Endometrial microvascular endothelial cells (primary cell): ENCODE data around the gene RMC1. TPM values are rescaled to one million over a fixed set of nuclear protein-coding genes. Genes with fewer than 3 reads are reported as not detected.
"Not testable (repeated sequence)": the region's sequence is repeated elsewhere in the genome, so short reads cannot be mapped to it uniquely, and the experiment has no call there.

Experiments
- in situ Hi-C: cut with HindIII; loops from 2 replicates; pipeline ENCODE4 v1.10.0; 2017; ENCODE audit warnings: low sequenced_read_pairs, low pct_unique_long_range_greater_than_20kb; ENCODE audit errors: inconsistent ontology term
- total RNA-seq: library from RNA; depleted of rRNA; stranded (reverse); fragments of >200 nt; gene quantifications from one replicate; pipeline ENCODE4 v1.2.3, GENCODE V29; 2015; ENCODE audit errors: inconsistent ontology term

The RMC1 gene
- total RNA-seq, 1 donor from 2014 or later = 24.0 TPM

DNA sequence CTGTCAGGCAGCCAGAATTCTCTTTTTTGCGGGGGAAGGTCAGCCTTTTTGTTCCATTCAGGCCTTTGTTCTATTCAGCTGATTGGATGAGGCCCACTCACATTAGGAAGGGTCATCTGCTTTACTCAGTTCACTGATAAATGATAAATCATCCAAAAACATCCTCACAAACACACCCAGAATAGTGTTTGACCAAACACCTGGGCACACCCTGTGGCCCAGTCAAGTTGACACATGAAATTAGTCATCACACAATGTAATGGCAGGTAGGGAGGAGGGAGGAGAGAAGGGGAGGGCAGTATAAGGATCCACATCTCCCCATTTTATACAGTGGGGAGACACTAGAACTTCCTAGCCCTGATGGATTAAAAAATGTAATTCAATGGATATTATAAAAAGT is 8.3 kb upstream of the RMC1 start:
- in situ Hi-C loops = no loop called here

DNA sequence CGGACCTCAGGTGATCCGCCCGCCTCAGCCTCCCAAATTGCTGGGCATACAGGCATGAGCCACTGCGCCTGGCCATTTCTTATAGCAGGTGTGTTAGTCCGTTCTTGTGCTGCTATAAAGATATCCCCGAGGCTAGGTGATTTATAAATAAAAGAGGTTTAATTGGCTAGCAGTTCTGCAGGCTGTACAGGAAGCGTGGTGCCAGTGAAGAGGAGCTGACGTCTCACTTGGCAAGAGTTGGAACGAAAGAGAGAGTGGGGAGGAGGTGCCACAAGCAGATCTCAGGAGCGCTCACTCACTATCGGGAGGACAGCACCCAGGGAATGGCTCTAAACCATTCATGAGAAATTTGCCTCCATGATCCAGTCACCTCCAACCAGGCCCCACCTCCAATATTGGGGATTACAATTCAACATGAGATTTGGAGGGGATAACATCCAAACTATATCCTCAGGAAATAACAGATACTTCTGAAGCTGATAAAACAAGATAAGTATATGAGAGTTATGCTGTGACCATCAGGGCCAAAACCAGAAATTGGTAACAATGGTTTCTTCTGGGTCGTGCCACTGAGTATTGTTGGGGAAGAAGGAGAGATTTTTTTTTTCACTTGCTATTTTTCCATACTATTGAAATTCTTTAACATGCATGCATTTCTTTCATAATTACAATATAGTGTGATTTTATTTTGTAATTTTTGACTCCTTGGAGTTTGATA is 7.4 kb upstream of the RMC1 start:
- in situ Hi-C loops = no loop called here

DNA sequence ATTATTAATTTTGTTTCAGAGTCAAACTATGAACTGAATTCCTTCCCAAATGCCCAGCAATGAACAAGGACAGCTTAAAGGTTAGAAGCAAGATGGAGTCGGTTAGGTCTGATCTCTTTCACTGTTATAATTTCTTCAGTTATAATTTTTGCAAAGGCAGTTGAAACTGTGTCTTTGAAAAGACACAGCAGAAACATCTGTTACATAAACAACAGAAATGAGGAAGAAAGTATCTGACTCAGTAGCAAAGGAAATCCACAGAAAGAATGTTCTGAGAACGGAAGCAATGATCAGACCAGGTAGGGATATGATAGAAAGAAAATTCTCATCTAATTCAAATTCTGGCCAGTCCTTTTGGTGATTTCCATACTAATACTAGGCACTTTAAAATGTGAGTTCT is 5.2 kb upstream of the RMC1 start:
- in situ Hi-C loops = no loop called here

DNA sequence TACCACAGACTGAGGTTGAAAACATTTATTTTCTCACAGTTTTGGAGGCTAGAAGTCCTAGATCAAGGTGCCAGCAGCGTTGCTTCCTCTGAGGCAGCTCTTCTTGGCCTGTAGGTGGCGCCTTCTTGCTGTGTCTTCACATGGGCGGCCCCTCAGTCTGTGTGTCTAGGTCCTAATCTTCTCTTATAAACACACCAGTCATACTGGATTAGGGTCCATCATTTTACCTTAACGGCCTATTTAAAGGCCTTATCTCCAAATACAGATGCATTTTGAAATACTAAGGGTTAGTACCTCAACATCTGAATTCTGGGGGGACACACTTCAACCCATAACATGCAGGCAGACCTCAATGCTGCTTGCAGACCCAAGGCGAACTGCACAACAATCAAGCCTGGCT is 4.4 kb upstream of the RMC1 start:
- in situ Hi-C loops = no loop called here

DNA sequence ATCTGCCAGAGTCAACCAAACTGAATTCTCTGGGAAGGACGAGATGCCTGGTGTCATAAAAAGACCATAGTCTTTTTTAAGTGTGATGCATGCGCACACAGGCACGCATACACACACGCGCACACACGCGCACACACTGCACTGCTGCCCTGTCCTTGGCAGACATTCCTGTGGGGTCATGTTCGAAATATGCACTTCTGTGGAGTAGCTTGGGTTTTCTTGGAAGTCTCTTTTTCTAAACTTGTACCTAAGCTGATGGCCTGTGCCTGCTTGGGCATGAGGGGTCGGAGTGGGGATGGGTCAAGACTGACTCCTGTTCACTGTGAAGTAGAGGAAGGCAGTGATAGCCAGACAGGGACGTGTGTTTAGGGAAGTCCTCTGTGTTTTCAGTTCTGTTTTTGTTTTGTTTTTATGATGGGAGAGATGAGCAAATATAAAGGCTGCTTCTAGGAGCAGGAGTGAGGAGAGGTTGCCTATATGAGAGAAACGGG is 4.0 kb upstream of the RMC1 start:
- in situ Hi-C loops = no loop called here

DNA sequence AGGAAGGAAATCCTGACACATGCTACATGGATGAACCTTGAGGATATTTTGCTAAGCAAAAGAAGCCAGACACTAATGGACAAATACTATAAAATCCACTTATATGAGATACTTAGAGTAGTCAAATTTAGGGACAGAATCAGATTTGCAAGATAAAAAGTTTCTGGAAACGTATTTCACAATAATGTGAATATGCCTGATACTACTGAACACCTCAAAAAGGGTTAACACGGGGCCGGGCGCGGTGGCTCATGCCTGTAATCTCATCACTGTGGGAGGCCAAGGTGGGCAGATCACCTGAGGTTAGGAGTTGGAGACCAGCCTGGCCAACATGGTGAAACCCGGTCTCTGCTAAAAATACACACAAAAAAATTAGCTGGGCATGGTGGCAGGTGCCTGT is 1.7 kb upstream of the RMC1 start:
- in situ Hi-C loops = no loop called here

DNA sequence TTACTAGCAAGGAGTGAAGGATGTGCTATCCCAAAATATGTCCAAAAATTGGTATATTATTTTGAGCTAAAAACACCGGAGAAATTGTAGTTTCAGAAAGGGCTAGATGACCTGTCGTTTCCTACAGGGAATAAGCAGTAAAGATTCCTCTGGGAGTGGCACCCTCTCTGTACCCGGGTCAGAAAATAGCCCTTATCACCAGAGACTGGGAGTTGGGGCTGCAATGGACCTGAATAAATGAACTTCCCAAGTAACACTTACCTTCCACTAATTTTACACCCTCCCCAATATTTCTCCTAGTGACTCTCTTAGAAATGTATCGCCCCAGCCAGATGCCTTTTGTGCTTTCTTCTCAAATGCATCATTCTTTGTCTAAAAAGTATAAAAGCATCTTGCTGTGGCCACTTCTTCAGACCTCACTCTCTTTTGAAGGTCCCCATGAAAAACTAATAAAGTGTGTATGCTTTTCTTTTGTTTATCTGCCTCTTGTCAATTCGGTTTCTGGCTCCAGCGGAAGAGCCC is 734 bp upstream of the RMC1 start:
- in situ Hi-C loops = no loop called here

DNA sequence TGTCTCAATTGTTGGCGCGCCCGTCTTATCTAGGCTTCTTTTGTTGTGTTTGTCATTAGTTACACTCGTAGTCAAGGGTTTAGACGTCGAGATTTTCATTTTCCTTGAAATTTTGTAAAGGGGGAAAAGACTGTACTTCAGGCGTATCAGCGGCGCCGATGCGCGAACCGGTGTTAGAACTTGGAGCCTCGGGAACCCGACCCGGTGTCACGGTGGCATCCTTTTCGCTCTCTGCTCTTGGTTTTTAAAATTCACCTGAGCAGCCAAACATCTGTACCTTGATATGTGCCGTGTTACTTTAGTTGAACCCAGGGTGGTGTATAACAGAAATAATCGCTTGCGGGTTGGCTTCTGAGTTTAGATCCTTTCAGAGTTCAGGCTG is 643 bp downstream of the RMC1 start:
- in situ Hi-C loops = no loop called here

DNA sequence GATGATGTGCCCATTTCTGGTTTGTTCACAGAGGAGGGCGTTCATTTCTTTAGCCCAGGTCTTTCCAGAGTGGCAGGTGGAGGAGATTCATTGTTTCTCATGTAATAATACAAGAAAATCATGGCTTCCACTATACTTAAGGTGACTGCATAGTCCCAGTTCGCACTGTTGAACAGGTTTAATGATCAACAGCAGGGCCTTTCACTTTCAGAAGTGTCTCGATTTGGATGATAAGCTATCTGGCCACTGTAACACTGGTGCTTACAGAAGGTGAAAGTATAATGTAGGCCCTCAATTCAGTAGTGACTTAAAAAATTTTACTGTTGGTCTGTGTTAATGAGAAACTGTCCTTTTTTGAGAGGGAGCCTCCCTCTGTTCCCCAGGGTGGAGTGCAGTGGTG is 1.4 kb downstream of the RMC1 start:
- in situ Hi-C loops = no loop called here

DNA sequence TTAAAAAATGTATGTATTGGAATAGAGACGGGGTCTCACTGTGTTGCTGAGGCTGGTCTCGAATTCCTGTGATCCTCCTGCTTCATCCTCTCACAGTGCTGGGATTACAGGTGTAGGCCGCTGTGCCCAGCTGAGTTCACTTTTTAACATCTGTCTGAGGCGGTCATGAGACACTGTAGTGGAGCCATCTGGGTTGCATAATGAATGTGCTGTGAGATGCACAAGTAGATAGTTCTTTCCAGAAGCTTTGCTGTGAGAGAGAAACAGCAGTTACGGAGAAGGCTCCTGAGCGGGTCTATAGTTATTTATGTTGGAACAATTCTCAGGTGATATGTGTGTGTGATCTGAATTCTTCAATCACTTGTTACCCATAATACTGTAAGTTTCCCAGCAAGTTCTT is 3.1 kb downstream of the RMC1 start:
- in situ Hi-C loops = no loop called here

DNA sequence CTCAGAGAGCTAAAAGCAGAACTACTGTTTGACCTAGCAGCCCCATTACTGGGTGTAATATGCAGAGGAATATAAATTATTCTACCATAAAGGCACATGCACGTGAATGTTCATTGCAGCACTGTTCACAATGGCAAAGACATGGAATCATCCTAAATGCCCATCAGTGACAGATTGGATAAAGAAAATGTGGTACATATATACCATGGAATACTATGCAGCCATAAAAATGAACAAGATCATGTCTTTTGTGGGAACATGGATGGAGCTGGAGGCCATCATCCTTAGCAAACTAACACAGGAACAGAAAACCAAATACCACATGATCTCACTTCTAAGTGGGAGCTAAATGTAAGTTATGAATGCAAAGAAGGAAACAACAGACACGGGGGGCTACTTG is 7.6 kb downstream of the RMC1 start:
- in situ Hi-C loops = not testable (repeated sequence)

DNA sequence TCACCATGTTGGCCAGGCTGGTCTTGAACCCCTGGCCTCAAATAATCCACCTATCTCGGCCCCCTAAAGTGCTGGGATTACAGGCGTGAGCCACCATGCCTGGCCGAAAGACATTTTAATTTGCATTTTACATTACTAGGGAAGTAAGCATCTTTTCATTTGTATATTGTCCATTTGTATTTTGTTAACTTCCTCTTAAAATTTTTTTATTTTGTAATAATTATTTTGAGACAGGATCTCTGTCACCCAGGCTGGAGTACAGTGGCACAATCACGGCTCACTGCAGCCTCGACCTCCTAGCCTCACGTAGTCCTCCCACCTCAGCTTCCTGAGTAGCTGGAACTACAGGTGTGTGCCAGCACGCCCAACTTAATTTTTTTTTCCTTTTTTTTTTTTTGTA is 8.9 kb downstream of the RMC1 start:
- in situ Hi-C loops = not testable (repeated sequence)

DNA sequence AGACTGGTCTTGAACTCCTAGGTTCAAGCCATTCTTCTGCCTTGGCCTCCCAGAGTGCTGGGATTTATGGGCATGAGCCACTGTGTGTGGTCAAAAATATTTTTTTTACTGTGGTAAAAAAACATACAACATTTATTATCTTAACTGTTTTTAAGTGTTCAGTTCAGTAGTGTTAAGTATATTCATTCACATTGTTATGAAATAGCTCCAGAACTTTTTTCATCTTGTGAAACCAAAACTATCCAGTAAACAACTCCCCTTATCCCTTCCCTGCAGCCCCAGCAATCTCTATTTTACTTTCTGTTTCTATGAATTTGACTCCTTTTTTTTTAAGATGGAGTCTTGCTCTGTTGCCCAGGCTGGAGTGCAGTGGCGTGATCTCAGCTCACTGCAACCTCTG is 9.3 kb downstream of the RMC1 start:
- in situ Hi-C loops = no loop called here

DNA sequence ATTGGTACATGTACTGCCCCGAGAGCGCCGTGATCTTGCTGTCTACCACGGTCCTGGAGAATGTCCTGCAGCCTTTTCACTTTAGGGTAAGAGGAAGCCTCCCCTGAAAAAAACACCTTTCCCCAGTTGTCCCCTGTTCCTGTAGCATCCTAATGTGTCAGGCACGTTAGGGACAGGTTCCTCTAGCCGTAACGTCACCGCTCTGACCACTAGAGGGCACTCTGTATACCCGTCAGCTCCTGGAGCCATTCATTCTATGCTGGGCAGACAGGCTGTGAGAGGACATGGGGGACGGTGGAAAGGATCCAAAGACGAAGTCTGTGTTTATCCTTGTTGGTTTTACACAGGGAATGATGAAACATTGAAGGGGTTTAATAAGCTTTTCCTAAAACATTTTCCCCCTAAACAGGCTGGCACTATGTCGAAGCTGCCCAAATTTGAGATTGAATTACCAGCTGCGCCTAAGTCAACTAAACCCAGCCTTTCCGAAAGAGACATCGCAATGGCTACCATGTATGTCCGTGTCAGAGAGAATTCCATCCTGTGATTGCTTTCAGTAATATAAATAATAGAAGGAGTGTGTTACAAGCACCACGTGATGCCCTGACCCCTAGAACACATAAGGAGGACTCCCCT is 12.7 kb downstream of the RMC1 start:
- in situ Hi-C loops = no loop called here

DNA sequence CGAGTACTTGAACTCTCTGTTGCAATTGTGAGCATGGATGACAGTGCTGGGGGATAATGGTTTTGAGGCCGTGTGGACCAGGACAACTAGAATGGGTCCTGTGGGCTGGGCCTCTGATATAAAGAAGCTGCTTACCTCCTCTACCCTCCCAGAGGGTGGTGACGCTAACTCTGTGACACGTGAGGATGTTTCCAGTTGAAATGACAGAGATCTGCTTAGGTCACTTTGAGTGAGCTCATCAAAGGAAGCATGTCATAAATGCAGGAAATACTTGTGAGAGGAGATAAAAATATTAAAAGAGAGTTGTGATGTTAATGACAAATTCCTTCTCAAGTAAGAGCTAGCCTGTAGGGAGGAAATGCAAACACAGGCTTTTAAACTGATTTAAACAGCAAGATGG is 16.4 kb downstream of the RMC1 start:
- in situ Hi-C loops = no loop called here

DNA sequence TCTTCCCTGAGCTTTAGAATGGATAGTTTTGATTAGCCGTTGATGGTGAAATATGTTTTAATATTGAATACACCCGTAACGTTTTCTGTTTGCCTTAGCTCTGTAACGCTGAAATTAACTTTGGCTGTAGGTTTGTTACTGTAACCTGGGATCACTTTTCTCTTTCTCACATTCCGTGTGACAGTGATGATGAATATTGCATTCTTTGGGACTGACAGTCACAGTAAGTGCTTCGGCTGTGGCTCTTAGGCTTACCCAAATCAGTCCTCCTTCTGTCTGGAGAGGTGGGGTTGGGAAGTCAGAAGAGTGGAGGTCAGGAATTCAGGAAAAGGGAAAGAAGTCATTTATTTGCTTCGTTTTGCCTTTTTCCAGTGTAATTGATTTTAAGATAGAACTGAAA is 18.0 kb downstream of the RMC1 start:
- in situ Hi-C loops = no loop called here

DNA sequence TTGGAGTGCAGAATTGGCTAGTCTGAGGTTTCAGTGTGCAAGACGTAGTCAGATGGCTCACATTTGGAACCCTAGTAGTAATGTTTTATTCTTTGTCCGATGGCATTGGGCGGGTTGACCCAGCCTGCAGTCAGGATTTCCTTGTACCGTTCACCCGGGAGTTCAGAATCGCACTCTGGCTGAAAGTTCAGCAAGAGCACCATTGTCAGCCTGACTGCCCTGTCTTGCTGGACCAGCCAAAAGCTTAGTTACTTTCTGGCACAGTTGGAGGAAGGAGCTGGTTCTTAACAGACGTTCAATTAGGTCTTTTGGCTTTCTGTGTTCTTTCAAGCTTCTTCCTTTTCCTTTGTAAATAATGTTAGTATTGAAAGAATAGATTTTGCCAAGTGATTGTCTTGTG is 18.6 kb downstream of the RMC1 start:
- in situ Hi-C loops = no loop called here

DNA sequence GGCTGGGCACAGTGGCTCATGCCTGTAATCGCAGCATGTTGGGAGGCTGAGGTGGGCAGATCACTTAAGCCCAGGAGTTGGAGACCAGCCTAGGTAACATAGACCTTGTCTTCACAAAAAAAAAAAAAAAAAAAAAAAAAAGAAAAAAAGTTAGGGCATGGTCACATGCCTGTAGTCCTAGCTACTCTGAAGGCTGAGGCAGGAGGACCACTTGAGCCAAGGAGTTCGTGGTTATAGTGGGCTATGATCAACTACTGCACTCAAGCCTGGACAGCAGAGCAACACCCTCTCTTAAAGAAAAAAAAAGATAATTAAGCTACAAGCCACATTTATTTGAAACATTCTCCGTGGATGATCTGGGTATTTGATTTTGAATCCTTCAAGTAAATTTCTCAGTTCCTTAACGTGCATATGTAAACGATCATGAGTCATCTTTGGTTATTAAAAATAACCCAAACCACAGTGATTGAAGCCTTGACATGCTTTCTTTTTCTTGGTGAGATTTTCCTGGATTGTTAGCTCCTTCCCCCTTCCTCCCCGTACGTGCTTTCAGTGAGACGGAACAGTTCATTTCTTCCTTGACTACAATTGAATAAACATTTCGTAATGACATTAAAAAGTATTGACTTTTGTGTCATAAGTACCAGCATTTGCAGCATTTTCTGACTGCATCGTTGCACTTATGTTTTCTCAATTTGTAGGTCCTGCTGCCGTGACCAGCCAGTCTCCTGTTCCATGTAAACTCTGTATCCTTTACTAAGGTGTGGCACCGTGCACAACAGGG is 20.3 kb downstream of the RMC1 start:
- in situ Hi-C loops = no loop called here

DNA sequence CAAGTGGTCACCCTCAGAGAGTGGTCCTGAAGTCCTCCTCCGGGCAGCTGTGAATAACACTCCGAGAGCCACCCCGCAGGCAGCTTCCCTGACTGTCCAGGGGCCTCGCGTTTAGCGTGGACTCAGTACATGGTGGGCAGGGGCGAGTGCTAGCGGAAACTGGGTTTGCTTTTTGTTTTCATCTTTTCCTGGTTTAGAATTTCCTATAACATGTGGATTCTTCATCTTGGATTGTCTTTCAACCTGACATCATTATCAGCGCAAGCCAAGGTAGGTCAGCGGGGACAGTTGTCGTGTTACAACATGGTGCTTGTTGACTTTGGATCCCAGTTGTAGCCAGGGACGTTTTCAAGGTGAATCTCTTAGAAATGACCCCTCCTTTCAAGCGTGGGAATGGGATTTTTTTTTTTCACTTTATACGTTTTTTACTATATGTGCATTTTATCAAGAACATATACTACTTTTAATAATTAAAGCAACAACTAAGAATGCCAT is 20.9 kb downstream of the RMC1 start:
- in situ Hi-C loops = no loop called here
